SK-N-SH (cell line): ENCODE measurements around the gene APOO.

ENCODE experiments used
- CHD2 ChIP-seq: fragments of 150-350 bp; IDR thresholded peaks from 2 replicates; pipeline ENCODE4 v1.6.1; 2018; ENCODE audit warnings: low read length; ENCODE audit not compliant: partially characterized antibody
- CTCF ChIP-seq: fragments of 200-600 bp; sonication (generic); IDR thresholded peaks from 2 replicates; pipeline ENCODE4 v1.6.1; 2017; ENCODE audit warnings: antibody characterized with exemption, mild to moderate bottlenecking, moderate library complexity
- USF1 ChIP-seq: IDR thresholded peaks from 2 replicates; pipeline ENCODE4 v1.4.0; 2012; ENCODE audit warnings: low read depth, borderline replicate concordance

- TF ChIP-seq USF1 (no peak), CTCF (no peak), CHD2 (no peak)
These were observed 58.5 kb downstream of the APOO start for GRCh38 chrX:23849241-23849640.
